Activated effector memory CD4-positive, alpha-beta T cell treated with anti-CD3 and anti-CD28 coated beads, Interleukin-2, amount 50 U/mL, for 16 hours (primary cell): Measurements from ENCODE around the gene DBN1.
A peak's percentile ranks its signal among the peaks of the same experiment; 100 is the strongest.

ENCODE experiments used
- DNase-seq: peaks from one replicate; pipeline ENCODE4 v3.0.0-alpha.2; 2020

The DBN1 gene

DNA sequence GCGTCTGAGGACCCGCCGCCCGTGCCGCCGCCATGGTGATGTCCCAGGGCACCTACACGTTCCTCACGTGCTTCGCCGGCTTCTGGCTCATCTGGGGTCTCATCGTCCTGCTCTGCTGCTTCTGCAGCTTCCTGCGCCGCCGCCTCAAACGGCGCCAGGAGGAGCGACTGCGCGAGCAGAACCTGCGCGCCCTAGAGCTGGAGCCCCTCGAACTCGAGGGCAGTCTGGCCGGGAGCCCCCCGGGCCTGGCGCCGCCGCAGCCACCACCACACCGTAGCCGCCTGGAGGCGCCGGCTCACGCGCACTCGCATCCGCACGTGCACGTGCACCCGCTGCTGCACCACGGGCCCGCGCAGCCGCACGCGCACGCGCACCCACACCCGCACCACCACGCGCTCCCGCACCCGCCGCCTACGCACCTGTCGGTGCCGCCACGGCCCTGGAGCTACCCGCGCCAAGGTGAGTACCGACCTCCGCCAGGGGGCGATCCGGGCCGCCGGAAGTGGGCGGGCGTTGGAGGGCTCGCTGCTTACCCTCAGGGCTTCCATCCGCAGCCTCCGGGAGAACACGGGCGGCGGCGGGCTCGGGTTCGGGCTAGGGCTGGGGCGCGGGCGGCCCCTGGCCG, 18.3 kb downstream of the DBN1 start:
- peak; percentile 98 for DNase-seq

- peak; percentile 99 for DNase-seq
These were observed 18.9 kb downstream of the DBN1 start for GRCh38 chr5:177454397-177455035.

GRCh38 chr5:177453852-177454396, 19.5 kb downstream of the DBN1 start:
- no peak for DNase-seq

DNA sequence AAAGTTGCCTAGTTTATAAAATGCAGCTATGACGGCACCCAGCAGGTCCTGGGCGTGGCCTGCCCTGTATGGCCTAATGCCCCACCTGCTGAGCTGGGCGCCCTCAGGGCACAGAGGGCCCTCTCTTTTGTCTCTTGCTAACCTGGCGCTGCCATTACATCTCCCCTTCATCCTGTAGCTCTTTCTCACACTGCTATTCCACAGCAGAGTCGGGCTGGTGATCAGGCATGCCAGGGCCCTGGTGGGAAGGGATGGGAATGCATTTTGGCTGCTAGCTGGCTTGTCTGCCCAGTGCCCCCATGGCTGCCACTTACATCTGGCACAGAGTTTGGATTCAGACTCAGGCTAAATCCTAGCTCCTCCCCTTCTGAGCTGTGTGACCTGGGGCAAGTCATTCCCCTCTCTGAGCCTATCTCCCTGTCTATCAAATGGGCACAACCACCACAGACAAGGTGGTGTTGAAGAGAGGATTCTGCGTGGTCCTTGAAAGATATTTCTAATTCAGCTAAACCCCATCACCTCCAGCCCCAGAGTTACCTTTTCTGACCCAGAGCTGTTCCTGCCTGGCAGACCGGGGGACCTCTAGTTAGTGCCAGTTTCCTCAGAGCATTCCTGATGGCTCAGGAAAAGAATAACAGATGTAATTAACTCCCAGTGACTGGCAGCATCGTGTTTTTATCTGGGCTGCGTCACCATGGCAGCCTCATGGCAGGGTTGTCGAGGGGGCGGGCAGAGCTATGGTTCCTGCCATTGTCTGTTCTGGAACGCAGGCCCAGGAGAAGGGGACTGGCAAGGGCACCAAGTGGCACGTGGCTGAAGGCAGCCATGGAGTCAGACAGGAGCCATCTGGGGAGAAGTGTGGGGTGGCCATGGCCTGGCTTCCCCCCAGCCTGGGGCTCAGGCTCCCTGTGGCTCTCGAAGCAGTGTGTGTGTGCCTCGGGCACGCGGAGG, 20.5 kb downstream of the DBN1 start:
- DNase-seq = no peak

DNA sequence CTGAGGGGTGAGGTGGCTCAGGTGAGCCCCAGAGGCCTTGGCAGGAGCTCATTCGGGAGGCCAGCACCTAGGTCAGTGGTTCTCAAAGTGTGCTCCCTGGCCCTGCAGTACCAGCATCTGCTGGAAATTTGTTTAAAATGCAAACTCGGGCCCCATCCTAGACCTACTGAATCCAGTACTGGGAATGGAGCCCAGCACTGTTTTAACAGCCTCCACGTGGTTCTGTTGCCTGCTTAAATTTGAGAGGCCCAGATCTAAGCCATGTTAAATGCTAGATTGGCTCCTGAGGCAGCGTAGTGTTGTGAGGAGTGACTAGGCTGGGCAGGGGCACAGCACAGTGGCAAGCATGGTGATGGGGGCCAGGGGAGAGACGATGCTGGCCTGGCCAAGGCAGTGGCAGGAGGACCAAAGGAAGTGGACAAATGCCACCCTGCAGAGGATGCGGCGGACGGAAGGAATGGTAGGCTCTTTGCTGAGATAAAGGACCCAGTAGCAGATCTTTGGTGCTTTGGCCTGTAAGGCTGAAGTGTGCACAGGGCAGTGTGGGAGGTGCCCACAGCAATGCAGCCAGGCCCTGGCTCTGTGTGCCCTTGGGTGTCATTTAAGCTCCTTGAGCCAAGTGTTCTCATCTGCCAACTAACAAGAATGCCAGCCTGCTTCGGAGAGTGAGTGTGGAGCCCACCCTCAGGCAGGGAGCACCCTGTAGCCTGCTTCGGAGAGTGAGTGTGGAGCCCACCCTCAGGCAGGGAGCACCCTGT, 22.6 kb downstream of the DBN1 start:
- no peak for DNase-seq

GRCh38 chr5:177449140-177450061, 24.0 kb downstream of the DBN1 start:
- DNase-seq = no peak

DNA sequence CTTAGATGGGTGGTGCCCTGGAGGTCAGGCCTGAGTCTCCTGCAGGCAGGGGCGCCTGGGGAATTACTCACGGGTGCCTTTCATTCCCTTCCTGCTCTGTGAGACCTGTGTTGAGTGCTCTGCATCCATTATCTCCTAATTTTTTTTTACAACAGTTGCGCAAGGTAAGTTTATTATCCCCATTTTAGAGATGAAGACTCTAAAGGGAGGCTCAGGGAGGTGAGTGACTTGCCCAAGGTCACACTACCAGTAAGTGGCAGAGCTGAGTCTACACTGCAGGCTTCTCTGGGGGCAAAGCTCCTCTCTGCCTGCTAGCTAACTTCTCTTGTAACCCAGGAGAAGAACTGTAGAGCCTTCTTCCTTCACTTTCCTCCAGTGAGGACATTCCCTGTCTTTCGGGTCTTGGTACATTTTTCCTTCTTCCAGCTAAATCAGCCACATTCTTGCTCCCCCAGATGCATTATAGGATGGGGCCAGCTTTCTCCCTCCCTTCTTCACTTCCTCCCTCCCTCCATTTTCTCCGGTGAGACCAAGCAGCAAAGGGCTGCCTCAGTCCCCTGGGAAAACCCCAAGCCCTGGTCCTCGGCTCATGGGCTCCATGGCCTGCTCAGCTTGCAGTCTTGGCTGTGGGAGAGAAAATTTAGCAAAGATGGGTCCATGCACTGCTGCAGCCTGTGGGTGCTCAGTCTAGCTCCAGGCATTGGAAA, 25.0 kb downstream of the DBN1 start:
- no peak for DNase-seq

- DNase-seq = no peak
These were observed 25.7 kb downstream of the DBN1 start for GRCh38 chr5:177447611-177448243.

- peak; percentile 89 for DNase-seq
These were observed 26.3 kb downstream of the DBN1 start for GRCh38 chr5:177447066-177447610.

DNA sequence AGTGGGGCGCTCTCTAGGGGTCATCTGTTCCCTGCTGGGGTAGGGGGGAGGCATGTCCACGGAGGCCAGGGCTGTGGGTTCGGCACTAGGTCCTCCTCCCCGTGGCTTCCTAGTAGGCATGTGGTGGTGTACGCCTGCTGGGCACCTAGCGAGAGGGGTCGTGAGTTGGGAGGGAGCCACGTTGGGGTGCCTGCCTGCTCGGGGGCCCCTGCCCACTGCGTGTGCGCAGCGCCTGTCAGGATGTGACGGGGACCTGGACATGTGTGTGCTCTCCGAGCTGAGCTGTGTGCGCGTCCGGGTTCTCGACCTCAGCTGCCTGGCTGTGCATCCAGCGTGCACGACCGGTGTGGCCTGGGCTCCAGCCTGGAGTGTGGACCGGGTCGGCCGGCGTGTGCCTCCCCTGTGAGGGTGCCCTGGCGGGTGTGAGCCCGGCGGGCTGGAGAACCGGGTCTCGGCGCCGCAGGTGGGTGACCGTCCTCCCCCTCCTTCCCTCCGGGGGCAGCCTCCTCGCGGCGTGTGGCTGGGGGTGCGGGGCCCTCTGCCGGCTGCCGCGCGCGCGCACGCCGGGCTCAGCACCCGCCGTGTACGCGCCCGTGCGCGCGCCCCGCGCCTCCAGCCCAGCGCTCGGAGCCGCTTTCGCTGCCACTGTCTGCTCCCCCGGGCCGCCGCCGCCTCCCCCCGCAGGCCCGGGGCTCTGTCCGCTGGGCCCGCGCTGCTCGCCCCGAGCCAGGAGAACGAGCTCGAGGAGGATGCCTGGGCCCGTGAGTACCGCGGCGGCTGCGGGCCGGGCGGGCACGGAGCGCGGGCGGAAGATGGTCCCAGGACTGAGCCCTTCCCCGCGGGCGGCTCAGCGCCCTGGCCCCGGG, 27.0 kb downstream of the DBN1 start, which contains the start of gene PRR7:
Gene PRR7 (plus strand): TSS at position 615 of the 866 bp plus-strand sequence. CDS start 8,254 bp downstream, outside the sequence.
- peak; percentile 90 for DNase-seq

DNA sequence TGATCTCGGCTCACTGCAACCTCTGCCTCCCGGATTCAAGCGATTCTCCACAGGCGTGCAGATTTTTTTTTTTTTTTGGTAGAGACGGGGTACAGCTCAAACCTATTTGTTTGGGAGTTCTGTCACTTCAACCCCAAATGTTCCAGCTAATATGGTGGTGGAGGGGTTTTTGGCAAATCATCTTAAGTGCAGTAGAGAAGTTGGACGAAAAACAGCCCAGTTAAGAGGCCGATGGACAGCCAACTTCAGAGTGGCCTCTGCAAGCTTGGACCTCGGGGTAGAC, 27.6 kb downstream of the DBN1 start:
- no peak for DNase-seq

GRCh38 chr5:177445052-177445916, 28.1 kb downstream of the DBN1 start:
- no peak for DNase-seq

- no peak for DNase-seq
These were observed 29.1 kb downstream of the DBN1 start for GRCh38 chr5:177444106-177445051.

DNA sequence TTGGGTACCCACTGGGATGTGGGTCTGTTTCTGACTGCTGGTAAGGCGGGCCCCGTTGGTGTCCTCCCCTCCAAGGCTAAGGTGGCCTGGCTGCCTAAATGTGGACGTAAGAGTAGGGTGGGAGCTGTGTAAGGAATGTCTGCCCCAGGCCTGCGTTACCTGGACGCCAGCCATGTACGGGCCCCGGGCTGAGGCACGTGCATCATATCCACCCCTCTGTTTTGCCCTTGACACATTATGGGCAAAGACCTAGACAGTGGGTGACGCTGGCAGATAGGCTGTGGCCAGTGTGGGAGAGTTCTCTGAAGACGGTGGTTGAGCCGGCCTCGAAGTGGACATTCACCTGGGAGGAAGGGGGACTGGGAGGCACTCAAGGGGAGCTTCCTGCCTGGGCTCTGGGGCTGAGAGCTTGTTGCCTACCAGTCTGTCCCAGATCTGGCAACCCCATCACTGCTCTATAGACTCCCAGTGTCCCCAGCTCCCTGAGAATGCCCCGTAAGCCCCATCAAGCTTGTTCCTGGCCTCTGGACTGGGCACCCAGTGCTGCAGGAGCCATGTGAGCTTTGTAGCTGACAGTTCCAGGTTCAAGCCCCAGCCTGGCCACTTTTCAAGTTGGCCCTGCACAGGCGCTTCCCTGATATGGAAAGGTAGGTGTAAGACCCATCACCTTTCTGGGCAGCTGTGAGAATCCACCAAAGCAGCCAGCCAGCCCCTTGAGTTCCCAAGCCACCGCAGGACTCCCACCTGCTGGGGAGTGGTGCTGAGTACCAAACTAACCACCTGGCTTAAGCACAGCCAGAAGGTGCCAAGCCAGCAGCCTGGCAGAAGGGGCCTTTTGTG, 30.1 kb downstream of the DBN1 start:
- DNase-seq = no peak

GRCh38 chr5:177442066-177442826, 31.2 kb downstream of the DBN1 start:
- DNase-seq = no peak
